HG03460 (cell line): ENCODE results near the gene PTPRN2.

Experiments
- ATAC-seq: cut with Tn5 transposase; IDR thresholded peaks from one replicate; pipeline ENCODE4 v1.9.1; 2021; ENCODE audit not compliant: unreplicated experiment

Gene PTPRN2

GRCh38 chr7:157799076-157799685 lies 788.4 kb downstream of the PTPRN2 start:
- ATAC-seq = no peak

- ATAC-seq = no peak
These were observed 790.3 kb downstream of the PTPRN2 start for GRCh38 chr7:157797361-157797760.

- no peak for ATAC-seq
These were observed 790.8 kb downstream of the PTPRN2 start for GRCh38 chr7:157796846-157797245.

- ATAC-seq = no peak
These were observed 792.0 kb downstream of the PTPRN2 start for GRCh38 chr7:157795643-157796042.

- ATAC-seq = no peak
These were observed 792.4 kb downstream of the PTPRN2 start for GRCh38 chr7:157795199-157795598.

- no peak for ATAC-seq
These were observed 792.9 kb downstream of the PTPRN2 start for GRCh38 chr7:157794746-157795065.

GRCh38 chr7:157793973-157794745 lies 793.5 kb downstream of the PTPRN2 start:
- no peak for ATAC-seq

- no peak for ATAC-seq
These were observed 794.6 kb downstream of the PTPRN2 start for GRCh38 chr7:157793087-157793353.

- ATAC-seq = no peak
These were observed 795.2 kb downstream of the PTPRN2 start for GRCh38 chr7:157792241-157793086.

GRCh38 chr7:157791666-157792065 lies 796.0 kb downstream of the PTPRN2 start:
- ATAC-seq = no peak

GRCh38 chr7:157791261-157791660 lies 796.4 kb downstream of the PTPRN2 start:
- ATAC-seq = no peak

GRCh38 chr7:157789942-157790341 lies 797.7 kb downstream of the PTPRN2 start:
- no peak for ATAC-seq

GRCh38 chr7:157789094-157789493 lies 798.5 kb downstream of the PTPRN2 start:
- ATAC-seq = no peak

GRCh38 chr7:157788573-157788972 lies 799.0 kb downstream of the PTPRN2 start:
- ATAC-seq = no peak

- ATAC-seq = no peak
These were observed 800.3 kb downstream of the PTPRN2 start for GRCh38 chr7:157787275-157787701.

- no peak for ATAC-seq
These were observed 801.0 kb downstream of the PTPRN2 start for GRCh38 chr7:157786375-157787274.

GRCh38 chr7:157785486-157786186 lies 802.0 kb downstream of the PTPRN2 start:
- no peak for ATAC-seq

GRCh38 chr7:157784979-157785441 lies 802.6 kb downstream of the PTPRN2 start:
- no peak for ATAC-seq

- ATAC-seq = no peak
These were observed 803.4 kb downstream of the PTPRN2 start for GRCh38 chr7:157784041-157784835.

- ATAC-seq = no peak
These were observed 805.6 kb downstream of the PTPRN2 start for GRCh38 chr7:157782041-157782440.
